Right lobe of liver (tissue), 6 donors: ENCODE measurements around the gene PSG2. TPM values are rescaled to one million over a fixed set of nuclear protein-coding genes. Genes with fewer than 3 reads are reported as not detected.
"Not testable (repeated sequence)": the region's sequence is repeated elsewhere in the genome, so short reads cannot be mapped to it uniquely, and the experiment has no call there.

ENCODE experiments used
- ATAC-seq, 4 donors: fragments of 200-7000 bp; cut with Tn5 transposase; one replicate each; pipeline ENCODE4 v1.9.1; 2020; ENCODE audit warnings: mild to moderate bottlenecking in 4 of 4, moderate library complexity in 4 of 4
- DNase-seq, 3 donors: peaks; one replicate each; pipeline ENCODE4 v3.0.0-alpha.2; 2020
- H3K27ac ChIP-seq, 3 donors: fragments of 200-600 bp; one replicate each; pipeline ENCODE4 v1.8.0; 2022
- H3K27me3 ChIP-seq, 2 donors: fragments of 200-600 bp; one replicate each; pipeline ENCODE4 v1.8.0; 2022
- H3K36me3 ChIP-seq, 4 donors: fragments of 200-600 bp; sonication (generic) in 1 of 4; one replicate each; pipeline versions ENCODE4 v1.5.1 to v1.8.0; 2017 to 2022; ENCODE audit warnings: control low read depth in 1 of 4
- H3K4me1 ChIP-seq, 4 donors: fragments of 200-600 bp; sonication (generic) in 1 of 4; one replicate each; pipeline versions ENCODE4 v1.5.1 to v1.8.0; 2017 to 2022; ENCODE audit warnings: control low read depth in 1 of 4
- H3K4me3 ChIP-seq, 3 donors: fragments of 200-600 bp; one replicate each; pipeline ENCODE4 v1.8.0; 2022
- H3K9me3 ChIP-seq, 4 donors: fragments of 200-600 bp; sonication (generic) in 1 of 4; one replicate each; pipeline versions ENCODE4 v1.5.1 to v1.8.0; 2017 to 2022; ENCODE audit warnings: control low read depth in 1 of 4
- CTCF ChIP-seq, 4 donors: fragments of 200-600 bp in 3 of 4; fragments of 450-650 bp in 1 of 4; IDR thresholded peaks; one replicate each; pipeline versions ENCODE4 v1.5.1 to v1.8.0; 2016 to 2022; ENCODE audit warnings: antibody characterized with exemption in 4 of 4, mild to moderate bottlenecking in 2 of 4
- POLR2A ChIP-seq: fragments of 450-650 bp; IDR thresholded peaks from one replicate; pipeline ENCODE4 v1.6.1; 2017; ENCODE audit warnings: antibody characterized with exemption, mild to moderate bottlenecking
- WGBS: methylation state at CpG from one replicate; pipeline ENCODE4 v1.1.6; 2018; ENCODE audit warnings: low coverage, low lambda C conversion rate; ENCODE audit not compliant: insufficient coverage; ENCODE audit errors: missing lambda C conversion rate; 5-methylcytosine and 5-hydroxymethylcytosine counted together
- intact Hi-C, 2 donors: fragments of 100-400 bp; cut with DNase I; formaldehyde crosslinking; loops; one replicate each; pipeline versions ENCODE4 v1.11.2 to v1.14.1; 2022
- total RNA-seq, 6 experiments: library from RNA; depleted of rRNA in 2 of 6; stranded (reverse); fragments of >200 nt in 2 of 6; fragmentation: NEBNext Ultra II Directional in 3 of 6; extraction: Animal tissue kit (Norgen Biotek cat#: 25700) in 3 of 6; gene quantifications; one replicate each; pipeline versions ENCODE4 v1.1.0 to v1.2.4, GENCODE V29; 2016 to 2023
- donor health status: DM: no; HTN: yes; CAD: no.
- donor health status: DM: no; HTN: no; CAD: no.
- donor health status: DM: no; HTN: no; CAD: no.
- donor health status: DM: no; HTN: yes; CAD: no.
- donor health status: DM: no; HTN: yes; CAD: no.

Gene PSG2
- total RNA-seq, 6 experiments from 2014 or later: not detected

DNA sequence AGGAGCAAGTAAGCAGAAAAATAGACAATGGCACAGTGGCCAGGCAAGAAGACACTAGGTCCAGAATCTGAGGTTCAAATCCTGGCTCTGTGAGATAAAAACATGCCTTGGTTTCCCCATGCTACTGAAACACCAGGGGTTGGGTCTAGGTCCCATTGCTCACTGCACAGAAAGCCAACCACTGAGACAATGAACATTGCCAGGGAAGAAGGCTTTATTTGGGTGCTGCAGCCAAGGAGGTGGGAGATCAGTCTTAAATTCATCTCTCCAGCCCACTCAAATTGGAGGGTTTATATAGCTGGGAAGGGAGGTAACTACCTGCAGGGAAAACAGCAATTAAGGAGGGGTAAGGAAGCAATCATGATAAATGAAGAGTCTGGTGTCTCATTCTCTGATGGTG, 32.6 kb upstream of the PSG2 start:
- H3K36me3 ChIP-seq, ATAC-seq, H3K4me3 ChIP-seq, DNase-seq, H3K27ac ChIP-seq, H3K27me3 ChIP-seq, intact Hi-C loops, H3K4me1 ChIP-seq, H3K9me3 ChIP-seq: not testable (repeated sequence)

DNA sequence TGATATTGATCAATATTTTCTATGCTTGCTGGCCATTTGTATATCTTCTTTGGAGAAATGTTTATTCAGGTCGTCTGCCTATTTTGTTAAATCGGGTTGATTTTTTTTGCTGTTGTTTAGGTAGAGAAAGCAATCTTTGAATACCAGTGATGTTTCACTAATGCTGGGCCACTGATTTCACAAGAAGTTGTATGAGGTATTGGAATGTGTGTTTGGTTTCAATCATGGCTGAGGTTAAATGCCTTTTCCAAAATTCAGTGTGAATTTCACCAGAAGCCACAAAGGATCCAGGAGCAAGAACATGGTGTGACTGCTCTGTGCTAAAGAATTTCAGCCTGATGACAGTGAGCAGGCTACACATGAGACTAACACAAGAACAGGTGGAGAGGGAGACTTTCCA, 32.1 kb upstream of the PSG2 start:
- H3K4me1 ChIP-seq, H3K9me3 ChIP-seq, ATAC-seq, H3K27ac ChIP-seq, H3K27me3 ChIP-seq, H3K4me3 ChIP-seq, H3K36me3 ChIP-seq, intact Hi-C loops, DNase-seq: not testable (repeated sequence)
- WGBS: 39% methylated on average over 2 of the region's 2 CpGs

- WGBS: 75% methylated on average over 1 of the region's 1 CpG
- H3K4me3 ChIP-seq, H3K27ac ChIP-seq, H3K36me3 ChIP-seq, H3K9me3 ChIP-seq, DNase-seq, intact Hi-C loops, ATAC-seq, H3K27me3 ChIP-seq, H3K4me1 ChIP-seq: not testable (repeated sequence)
Measured at GRCh38 chr19:43107401-43107800, 24.9 kb upstream of the PSG2 start.

GRCh38 chr19:43105496-43105895, 23.0 kb upstream of the PSG2 start:
- Histone ChIP-seq H3K9me3 (no peaks in the 10 kb centered on the region), H3K4me3 (no peak overlapping the region), H3K27ac (no peak overlapping the region), H3K4me1 (no peaks in the 10 kb centered on the region), H3K27me3 (no peaks in the 10 kb centered on the region), H3K36me3 (no peaks in the 10 kb centered on the region)
- ATAC-seq: no peak
- WGBS: 38% methylated on average over 1 of the region's 1 CpG
- TF ChIP-seq POLR2A (no peak), CTCF (IDR thresholded peaks at IDR 0.05) (no peak)
- no peak for DNase-seq
- intact Hi-C loops: no loop called here

DNA sequence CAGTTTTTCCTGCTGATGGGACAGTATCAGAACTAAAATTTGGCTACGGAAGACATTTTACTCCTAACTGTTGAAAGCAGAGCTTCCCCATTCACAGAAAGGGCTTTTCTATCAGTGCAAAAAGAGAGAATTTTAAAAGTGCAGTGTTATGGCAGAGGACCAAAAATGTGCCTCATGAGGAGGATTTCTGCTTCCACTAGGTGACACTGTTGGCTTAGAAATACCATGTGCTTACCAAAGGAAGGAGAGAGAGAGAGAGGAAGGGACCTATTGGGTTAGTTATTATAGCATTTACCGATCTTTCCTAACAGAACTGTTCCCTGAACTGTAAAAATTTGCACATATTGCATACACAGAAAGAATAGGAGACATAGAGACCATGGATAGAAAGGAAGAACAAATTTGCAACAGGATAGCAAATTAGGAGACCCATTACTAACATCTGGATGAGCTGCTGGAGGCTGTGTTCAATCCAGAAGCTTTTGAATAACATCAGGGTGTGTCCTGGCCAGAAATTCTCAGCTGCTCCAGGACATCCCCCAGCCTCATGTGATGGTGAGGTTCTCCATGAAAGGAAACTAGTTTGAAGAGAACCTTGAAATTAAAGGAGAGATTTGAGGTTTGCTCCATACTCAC, 21.8 kb upstream of the PSG2 start:
- H3K27ac ChIP-seq, H3K9me3 ChIP-seq, H3K4me1 ChIP-seq, DNase-seq, H3K27me3 ChIP-seq, intact Hi-C loops, H3K4me3 ChIP-seq, H3K36me3 ChIP-seq: not testable (repeated sequence)
- ATAC-seq: peak in 2 of 4 donors; percentile 44 to 65
- TF ChIP-seq CTCF (IDR thresholded peaks at IDR 0.05): peak in 3 of 4 donors; percentile 47 to 50 (median 47)
- WGBS: 12% methylated on average over 2 of the region's 2 CpGs

DNA sequence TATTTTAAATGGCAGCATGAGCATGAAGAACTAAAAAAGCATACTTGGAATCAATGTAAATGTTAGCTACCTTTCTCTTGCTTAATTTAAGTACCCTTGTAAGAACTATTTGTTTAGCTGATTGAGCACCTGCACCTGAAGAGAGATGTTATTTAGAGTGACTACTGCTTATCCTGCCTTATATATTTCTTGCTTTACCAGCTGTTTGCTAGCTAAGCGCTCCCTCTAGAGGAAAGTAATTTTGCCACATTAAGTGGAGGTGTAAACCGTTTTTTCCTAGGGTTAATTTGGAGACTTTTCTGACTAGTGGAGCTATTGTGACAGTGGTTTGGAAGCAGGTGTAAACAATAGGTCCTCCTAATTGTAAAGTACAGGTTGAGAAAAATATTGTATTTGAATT, 19.4 kb upstream of the PSG2 start:
- intact Hi-C loops: no loop called here
- Histone ChIP-seq H3K27me3 (no peaks in the 10 kb centered on the region), H3K4me1 (no peaks in the 10 kb centered on the region), H3K27ac (no peak overlapping the region), H3K9me3 (no peaks in the 10 kb centered on the region), H3K36me3 (no peaks in the 10 kb centered on the region), H3K4me3 (no peak overlapping the region)
- ATAC-seq (no peak), DNase-seq (no peak)
- 56% methylated on average over 2 of the region's 2 CpGs for WGBS
- TF ChIP-seq POLR2A: no peak
- TF ChIP-seq CTCF (IDR thresholded peaks at IDR 0.05): no peak

- H3K4me1 ChIP-seq, H3K4me3 ChIP-seq, ATAC-seq, H3K36me3 ChIP-seq, H3K9me3 ChIP-seq, H3K27ac ChIP-seq, H3K27me3 ChIP-seq, DNase-seq, intact Hi-C loops: not testable (repeated sequence)
Measured at GRCh38 chr19:43098416-43098815, 15.9 kb upstream of the PSG2 start.
